ENCODE measurements around the gene CSTF2T. TPM values are rescaled to one million over a fixed set of nuclear protein-coding genes. Genes with fewer than 3 reads are reported as not detected.

Gene CSTF2T
- total RNA-seq, 4 donors from 2014 or later = 24.1 to 29.3 (median 28.1) TPM

GRCh38 chr10:51700228-51700817 is 928 bp upstream of the CSTF2T start:
- Histone ChIP-seq H3K27me3 (no peaks in the 10 kb centered on the region), H3K36me3 (no peaks in the 10 kb centered on the region), H3K27ac (peak overlapping the region; percentile 88 to 97 (median 94)), H3K4me1 (peaks cover 5 to 47% (median 25%) of the 10 kb centered on the region in 3 donors), H3K4me3 (peak overlapping the region; percentile 66 to 99), H3K9me3 (no peaks in the 10 kb centered on the region)
- ATAC-seq = no peak
- TF ChIP-seq EP300 (IDR thresholded peaks at IDR 0.05) (no peak), POLR2AphosphoS5 (IDR thresholded peaks at IDR 0.05) (peak; percentile 38), CTCF (IDR thresholded peaks at IDR 0.05) (peak in 1 of 4 experiments; percentile 9), POLR2A (IDR thresholded peaks at IDR 0.05) (no peak)
- WGBS, 2 donors (ENCODE audit: low coverage in 1 of 2) = 4 to 12% methylated on average over 10 to 12 of the region's 12 CpGs

- H3K4me1 ChIP-seq = peaks cover 5 to 53% (median 25%) of the 10 kb centered on the region in 3 donors
- TF ChIP-seq CTCF (IDR thresholded peaks at IDR 0.05) = no peak
- TF ChIP-seq POLR2A (IDR thresholded peaks at IDR 0.05) = no peak
- no peak for TF ChIP-seq EP300 (IDR thresholded peaks at IDR 0.05)
- no peak for TF ChIP-seq POLR2AphosphoS5 (IDR thresholded peaks at IDR 0.05)
- H3K27me3 ChIP-seq = no peaks in the 10 kb centered on the region
- ATAC-seq = peak; percentile 14
- H3K36me3 ChIP-seq = no peaks in the 10 kb centered on the region
- H3K9me3 ChIP-seq = no peaks in the 10 kb centered on the region
- peak overlapping the region; percentile 66 to 99 for H3K4me3 ChIP-seq
- peak overlapping the region; percentile 88 to 97 (median 94) for H3K27ac ChIP-seq
- WGBS, 2 donors (ENCODE audit: low coverage in 1 of 2) = 0% methylated on average over 6 of the region's 14 CpGs; no CpG with 5 or more reads in 1 of the 2 donors
Observed at GRCh38 chr10:51699145-51699474, 285 bp downstream of the CSTF2T start.

- H3K4me3 ChIP-seq = peak overlapping the region; percentile 66 to 99
- peaks cover 5 to 53% (median 25%) of the 10 kb centered on the region in 3 donors for H3K4me1 ChIP-seq
- peak overlapping the region; percentile 88 to 97 (median 94) for H3K27ac ChIP-seq
- WGBS, 2 donors (ENCODE audit: low coverage in 1 of 2) = 30 to 100% methylated on average over 2 of the region's 8 CpGs
- no peaks in the 10 kb centered on the region for H3K27me3 ChIP-seq
- no peak for TF ChIP-seq CTCF (IDR thresholded peaks at IDR 0.05)
- TF ChIP-seq POLR2AphosphoS5 (IDR thresholded peaks at IDR 0.05) = no peak
- TF ChIP-seq EP300 (IDR thresholded peaks at IDR 0.05) = no peak
- TF ChIP-seq POLR2A (IDR thresholded peaks at IDR 0.05) = no peak
- ATAC-seq = no peak
- H3K36me3 ChIP-seq = no peaks in the 10 kb centered on the region
- H3K9me3 ChIP-seq = no peaks in the 10 kb centered on the region
Observed at GRCh38 chr10:51698473-51699063, 827 bp downstream of the CSTF2T start.

GRCh38 chr10:51696251-51696650 is 3.1 kb downstream of the CSTF2T start:
- Histone ChIP-seq H3K36me3 (no peaks in the 10 kb centered on the region), H3K27ac (peak overlapping the region in 2 of 4 donors; percentile 2 to 21), H3K4me3 (no peak overlapping the region), H3K4me1 (peaks cover 5 to 53% (median 25%) of the 10 kb centered on the region in 3 donors), H3K9me3 (no peaks in the 10 kb centered on the region), H3K27me3 (no peaks in the 10 kb centered on the region)
- ATAC-seq = no peak
- no peak for TF ChIP-seq POLR2A (IDR thresholded peaks at IDR 0.05)
- TF ChIP-seq POLR2AphosphoS5 (IDR thresholded peaks at IDR 0.05) = peak; percentile 15
- 44 to 46% methylated on average over 1 of the region's 1 CpG for WGBS, 2 donors (ENCODE audit: low coverage in 1 of 2)

GRCh38 chr10:51694086-51694768 is 5.2 kb downstream of the CSTF2T start:
- no peaks in the 10 kb centered on the region for H3K9me3 ChIP-seq
- no peak for ATAC-seq
- H3K4me1 ChIP-seq = peaks cover 5 to 45% (median 25%) of the 10 kb centered on the region in 3 donors
- H3K27me3 ChIP-seq = no peaks in the 10 kb centered on the region
- no peak overlapping the region for H3K4me3 ChIP-seq
- 67 to 85% methylated on average over 5 of the region's 5 CpGs for WGBS, 2 donors (ENCODE audit: low coverage in 1 of 2)
- no peaks in the 10 kb centered on the region for H3K36me3 ChIP-seq
- peak overlapping the region in 2 of 4 donors; percentile 11 to 33 for H3K27ac ChIP-seq
- no peak for TF ChIP-seq POLR2A (IDR thresholded peaks at IDR 0.05)
- no peak for TF ChIP-seq CTCF (IDR thresholded peaks at IDR 0.05)
- TF ChIP-seq EP300 (IDR thresholded peaks at IDR 0.05) = no peak
- no peak for TF ChIP-seq POLR2AphosphoS5 (IDR thresholded peaks at IDR 0.05)
